ELR (cell line): ENCODE results near the gene ANXA9.

Experiments used
- DNase-seq: peaks from one replicate; pipeline ENCODE4 v3.0.0-alpha.2; 2015; ENCODE audit warnings: low read depth

ANXA9 gene

DNA sequence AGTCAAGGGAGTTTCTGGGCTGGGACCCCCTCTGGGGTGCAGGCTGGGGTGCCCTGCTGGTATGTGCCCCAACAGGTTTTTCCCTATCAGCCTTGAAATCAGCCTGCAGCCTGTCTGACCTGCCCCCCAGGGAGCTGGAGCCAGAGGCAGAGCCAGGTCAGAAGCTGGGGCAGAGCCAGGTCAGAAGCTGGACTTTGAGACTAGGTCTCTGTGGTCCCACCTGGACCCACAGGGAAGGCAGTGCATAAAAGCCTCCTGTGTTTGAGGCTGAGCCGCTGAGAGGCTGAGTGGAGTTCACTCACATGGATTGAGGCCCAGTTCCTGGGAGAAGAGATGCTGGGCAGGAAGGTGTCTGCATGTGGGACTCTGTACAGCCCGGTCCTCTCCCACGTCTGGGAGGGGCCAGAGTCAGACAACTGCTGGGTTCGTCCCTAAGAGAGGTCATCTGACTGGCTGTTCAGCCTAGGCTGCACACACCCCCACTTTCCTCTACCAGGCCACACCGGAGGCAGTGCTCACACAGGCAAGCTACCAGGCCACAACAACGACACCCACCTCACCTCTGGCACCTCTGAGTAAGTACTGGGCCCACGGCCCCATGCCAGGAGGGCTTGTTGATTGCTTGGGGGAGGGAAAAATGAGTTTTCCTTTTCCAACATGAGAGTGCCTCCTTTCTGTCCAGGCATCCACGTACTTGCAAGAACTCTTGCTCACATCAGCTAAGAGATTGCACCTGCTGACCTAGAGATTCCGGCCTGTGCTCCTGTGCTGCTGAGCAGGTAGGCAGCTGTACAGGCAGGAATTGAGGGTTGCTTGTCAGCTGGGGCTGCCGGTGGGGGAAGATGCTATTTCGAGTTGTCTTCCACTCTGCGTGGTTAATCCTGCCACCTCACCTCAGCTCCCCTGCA is at the start of gene ANXA9:
ANXA9 (plus strand) TSS at position 488 of the 908 bp plus-strand sequence. CDS start 814 bp downstream, outside the sequence.
- DNase-seq: no peak

DNA sequence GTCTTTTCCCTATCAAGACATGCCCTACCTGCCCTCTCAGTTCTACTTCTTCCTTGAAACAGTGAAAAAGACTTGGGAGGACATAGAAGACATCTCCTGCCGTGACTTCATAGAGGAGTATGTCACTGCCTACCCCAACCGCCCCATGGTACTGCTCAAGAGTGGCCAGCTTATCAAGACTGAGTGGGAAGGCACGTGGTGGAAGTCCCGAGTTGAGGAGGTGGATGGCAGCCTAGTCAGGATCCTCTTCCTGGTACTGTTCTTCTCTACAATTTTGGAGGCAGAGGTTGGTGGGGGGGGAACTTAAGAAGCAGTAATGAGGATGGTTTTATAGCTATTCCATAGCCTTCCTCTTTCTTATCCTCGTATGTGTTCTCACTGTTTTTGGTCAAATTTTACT is 37.2 kb upstream of the ANXA9 start:
- DNase-seq: no peak

GRCh38 chr1:150954708-150955107 is 27.4 kb upstream of the ANXA9 start:
- DNase-seq: no peak

- DNase-seq: no peak
Measured at GRCh38 chr1:150955280-150955679, 26.8 kb upstream of the ANXA9 start.

DNA sequence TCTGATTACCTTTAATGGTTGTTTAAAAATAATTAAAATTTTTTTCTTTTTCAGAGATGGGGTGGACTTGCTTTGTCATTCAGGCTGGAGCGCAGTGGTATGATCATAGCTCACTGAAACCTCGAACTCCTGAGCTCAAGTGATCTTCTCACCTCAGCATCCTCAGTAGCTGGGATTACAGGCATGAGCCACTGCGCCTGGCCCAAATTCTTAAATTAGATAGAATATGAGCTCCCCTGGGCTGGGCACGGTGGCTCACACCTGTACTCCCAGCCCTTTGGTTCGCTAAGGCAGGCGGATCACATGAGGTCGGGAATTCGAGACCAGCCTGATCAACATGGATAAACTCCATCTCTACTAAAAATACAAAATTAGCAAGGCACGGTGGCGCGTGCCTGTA is 24.4 kb upstream of the ANXA9 start:
- DNase-seq: no peak

DNA sequence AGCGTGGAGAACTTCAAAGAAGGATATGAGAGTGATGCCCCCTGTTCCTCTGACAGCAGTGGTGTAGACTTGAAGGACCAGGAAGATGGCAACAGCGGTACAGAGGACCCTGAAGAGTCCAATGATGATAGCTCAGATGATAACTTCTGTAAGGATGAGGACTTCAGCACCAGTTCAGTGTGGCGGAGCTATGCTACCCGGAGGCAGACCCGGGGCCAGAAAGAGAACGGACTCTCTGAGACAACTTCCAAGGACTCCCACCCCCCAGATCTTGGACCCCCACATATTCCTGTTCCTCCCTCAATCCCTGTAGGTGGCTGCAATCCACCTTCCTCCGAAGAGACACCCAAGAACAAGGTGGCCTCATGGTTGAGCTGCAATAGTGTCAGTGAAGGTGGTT is 21.4 kb upstream of the ANXA9 start:
- no peak for DNase-seq

DNA sequence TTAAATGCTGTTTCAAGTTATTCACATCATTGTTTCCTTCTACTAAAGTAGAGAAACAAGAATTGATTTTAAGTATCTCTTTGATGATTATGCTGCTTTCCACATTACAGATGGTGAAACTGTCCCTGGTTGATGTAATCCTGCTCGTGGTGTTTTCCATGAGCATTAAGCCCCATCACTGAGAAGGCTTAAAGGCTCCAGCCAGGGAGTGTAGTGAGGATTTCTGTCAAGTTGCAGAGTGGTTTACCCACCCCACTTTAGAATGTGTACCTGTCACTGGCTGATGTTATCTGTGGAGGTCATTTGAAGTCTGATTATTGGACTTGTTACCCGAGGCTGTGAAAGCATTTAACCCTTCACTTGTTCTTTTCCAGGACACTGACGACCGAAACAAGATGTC is 20.3 kb upstream of the ANXA9 start:
- DNase-seq: no peak

DNA sequence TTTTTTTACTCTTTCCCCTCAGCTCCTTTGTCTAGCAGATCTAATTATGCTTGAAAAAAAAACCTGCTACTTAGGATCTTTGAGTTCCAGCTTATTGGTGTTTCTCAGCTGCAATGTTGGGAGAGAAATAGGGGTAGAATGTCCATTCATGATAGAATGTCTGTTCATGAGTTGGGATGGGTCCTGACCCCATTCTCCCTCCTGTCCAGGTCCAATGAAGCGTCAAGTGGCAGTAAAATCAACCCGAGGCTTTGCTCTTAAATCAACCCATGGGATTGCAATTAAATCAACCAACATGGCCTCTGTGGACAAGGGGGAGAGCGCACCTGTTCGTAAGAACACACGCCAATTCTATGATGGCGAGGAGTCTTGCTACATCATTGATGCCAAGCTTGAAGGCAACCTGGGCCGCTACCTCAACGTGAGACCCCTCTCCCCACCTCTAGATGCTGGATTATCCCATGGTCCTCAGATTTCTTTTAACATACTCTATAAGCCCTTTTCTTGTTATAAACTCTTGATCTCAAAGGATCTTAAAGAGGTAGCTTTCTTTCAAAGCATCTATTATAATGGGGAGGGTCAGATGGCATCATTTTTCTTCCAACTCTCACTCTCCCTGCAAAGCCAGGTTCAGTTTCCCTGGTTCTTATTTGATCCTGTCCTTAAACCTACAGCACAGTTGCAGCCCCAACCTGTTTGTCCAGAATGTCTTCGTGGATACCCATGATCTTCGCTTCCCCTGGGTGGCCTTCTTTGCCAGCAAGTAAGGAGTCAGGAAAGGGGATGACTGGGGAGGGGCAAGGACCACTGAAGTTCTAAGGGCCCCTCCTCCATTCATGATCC is 18.6 kb upstream of the ANXA9 start:
- DNase-seq: no peak

GRCh38 chr1:150964164-150964489 is 18.0 kb upstream of the ANXA9 start:
- DNase-seq: no peak

GRCh38 chr1:150965605-150966004 is 16.5 kb upstream of the ANXA9 start:
- no peak for DNase-seq

DNA sequence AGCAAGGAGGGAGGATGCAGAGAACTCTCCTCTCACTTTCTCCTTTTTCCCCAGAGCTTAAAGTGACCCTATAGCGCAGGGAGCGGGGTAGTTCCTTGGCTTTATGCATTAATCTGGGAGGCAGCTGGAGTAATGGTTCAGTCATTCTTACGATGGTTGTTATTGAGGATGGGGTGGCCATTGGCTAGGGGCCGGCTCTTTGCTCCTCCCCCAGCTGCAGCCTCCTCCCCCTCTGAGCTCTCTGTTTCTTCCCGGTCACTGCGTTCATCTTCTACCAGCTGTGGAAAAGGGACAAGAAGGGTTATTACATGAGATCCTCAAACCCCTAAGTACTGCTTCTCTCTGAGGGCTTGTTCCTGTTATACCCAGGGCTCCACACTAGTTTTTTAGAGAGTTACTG is 16.1 kb upstream of the ANXA9 start:
- DNase-seq: no peak

- no peak for DNase-seq
Measured at GRCh38 chr1:150967936-150968335, 14.2 kb upstream of the ANXA9 start.

DNA sequence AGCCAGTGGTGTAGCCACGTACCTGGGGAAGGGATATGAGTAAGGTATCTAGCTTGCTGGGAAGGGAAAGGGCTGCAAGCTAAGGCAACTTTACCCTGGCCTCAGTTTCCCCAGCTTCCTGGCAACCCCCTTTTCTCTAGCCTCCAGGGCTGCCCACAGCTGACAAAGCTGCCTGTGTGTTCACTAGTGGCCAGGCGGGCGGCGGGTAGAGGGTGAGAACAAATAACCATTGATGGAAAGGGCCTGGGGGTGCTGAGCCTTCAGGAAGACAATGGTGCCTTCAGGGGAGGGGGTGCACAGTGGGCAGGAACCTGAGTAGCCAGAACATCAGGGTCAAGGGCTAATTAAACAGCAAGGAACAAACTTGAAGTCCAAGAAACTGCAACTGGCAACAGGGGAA is 13.6 kb upstream of the ANXA9 start:
- DNase-seq: no peak

GRCh38 chr1:150969626-150970025 is 12.5 kb upstream of the ANXA9 start:
- DNase-seq: no peak

DNA sequence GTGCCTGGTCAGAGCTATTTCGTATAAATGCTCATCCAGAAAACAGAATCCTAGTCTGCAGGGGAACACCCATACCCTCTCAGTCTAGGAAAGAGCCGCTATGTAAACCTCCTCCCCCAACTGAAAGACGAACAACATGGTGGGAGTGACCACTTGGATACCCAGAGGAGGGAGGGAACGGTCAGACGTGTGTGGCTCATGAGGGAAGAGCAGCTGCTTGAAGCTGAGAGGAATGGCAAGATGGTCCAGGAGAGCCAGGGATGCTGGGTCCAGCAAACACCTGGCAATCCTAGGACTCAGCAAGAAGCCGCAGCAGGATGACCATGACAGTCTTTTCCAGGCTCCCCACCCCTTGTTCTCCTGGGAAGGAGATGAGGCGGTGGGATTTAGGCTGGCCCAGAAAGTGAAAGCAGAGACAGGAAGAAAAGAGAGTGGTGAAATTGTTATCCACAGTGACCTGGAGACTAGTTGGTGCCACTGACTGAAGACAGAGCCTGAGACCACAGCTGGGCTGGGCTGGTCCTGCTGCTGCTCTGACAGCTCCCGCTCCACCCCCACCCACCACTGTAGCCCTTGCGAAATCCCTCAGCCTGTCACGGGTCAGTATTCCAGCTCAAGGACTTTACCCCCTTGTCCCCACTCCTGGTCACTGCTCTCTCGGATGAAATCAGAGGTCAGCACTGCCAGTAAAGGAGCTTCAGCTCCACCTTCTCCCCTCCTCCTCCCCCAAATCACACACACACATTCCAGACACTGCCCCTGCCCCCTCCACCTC is 11.1 kb upstream of the ANXA9 start:
- DNase-seq: peak; percentile 23

DNA sequence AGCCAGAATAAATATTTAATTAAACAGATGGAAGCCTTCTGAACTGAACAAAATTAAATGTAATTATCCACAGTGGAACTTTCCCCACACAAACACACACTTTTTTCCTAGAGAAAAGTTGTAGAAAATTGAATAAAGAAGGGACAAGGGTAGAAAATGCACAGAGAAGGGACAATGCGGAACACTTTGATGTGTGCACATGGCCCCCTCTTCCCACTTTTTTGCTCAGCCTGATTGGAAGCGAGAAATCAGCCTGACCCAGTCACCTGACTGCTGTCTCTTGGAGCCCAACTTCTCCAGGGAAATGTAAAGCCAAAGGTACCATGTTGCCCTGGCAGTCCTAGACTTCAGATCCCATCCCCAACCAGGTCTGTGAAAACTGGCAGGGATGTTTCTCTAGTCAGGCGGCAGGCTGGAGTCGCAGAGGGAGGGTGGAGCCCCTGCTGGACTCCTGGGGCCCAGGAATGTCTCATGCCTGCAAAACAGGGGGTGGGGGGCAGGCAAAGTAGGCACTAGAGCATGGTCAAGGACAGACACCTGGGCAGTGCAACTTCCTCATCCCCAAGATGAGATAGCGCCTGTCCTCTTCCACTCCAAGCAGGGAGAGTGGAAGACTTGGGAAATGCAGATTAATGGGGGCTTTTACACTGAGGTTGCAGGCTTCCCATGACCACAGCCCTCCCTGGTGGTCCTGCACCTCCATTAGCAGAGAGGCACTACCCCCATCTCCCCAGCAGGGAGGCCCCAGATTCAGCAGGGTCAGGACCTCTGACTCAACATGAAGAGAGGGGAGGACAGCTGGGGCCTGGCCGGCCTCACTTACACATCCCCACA is 10.3 kb upstream of the ANXA9 start:
- DNase-seq: peak; percentile 69

- DNase-seq: no peak
Measured at GRCh38 chr1:150972417-150972940, 9.6 kb upstream of the ANXA9 start.

- DNase-seq: peak; percentile 61
Measured at GRCh38 chr1:150973258-150973835, 8.7 kb upstream of the ANXA9 start.

DNA sequence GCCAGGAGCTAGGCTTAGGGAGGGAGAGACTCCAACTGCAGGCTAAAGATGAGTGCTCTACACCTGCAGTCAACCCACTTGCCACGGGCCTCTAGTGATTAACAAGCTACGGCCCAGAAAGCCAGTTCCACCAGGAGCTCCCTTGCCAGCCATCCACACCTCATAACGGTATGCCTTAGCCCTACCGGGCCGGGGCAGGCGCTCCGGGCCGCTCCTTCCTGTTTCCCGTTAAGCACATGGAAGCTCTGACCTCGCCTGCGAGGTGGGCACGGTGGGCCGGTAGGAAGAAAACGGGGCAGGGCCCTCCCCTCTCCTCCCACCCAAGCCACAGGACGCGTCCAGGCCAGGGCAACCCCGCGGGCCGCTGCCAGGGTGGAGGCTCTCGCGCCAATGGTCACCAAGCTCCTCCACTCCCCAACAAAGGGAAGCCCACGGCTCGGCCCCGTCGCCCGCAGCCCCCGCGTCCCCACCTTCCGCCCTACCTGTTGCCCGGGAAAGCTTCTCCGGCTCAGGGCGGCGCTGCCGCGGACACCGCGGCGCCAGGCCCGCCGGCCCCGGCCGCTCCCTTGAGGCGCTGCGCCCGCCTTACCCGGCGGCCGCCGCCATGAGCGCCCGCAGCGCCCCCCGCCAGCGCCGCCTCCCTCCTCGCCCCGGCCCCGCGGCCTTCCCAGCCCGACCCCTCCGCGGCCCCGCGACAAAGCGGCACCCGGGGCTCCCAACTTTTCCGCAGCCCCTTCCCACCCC is 8.1 kb upstream of the ANXA9 start:
- peak; percentile 51 for DNase-seq
